ENCODE measurements around the gene SELENOI. TPM values are rescaled to one million over a fixed set of nuclear protein-coding genes. Genes with fewer than 3 reads are reported as not detected.

Gene SELENOI
- polyA plus RNA-seq, 1 donor (not counting 4 experiments of a cell fraction or from before 2014, with no cell fraction given), result 38.1 TPM

DNA sequence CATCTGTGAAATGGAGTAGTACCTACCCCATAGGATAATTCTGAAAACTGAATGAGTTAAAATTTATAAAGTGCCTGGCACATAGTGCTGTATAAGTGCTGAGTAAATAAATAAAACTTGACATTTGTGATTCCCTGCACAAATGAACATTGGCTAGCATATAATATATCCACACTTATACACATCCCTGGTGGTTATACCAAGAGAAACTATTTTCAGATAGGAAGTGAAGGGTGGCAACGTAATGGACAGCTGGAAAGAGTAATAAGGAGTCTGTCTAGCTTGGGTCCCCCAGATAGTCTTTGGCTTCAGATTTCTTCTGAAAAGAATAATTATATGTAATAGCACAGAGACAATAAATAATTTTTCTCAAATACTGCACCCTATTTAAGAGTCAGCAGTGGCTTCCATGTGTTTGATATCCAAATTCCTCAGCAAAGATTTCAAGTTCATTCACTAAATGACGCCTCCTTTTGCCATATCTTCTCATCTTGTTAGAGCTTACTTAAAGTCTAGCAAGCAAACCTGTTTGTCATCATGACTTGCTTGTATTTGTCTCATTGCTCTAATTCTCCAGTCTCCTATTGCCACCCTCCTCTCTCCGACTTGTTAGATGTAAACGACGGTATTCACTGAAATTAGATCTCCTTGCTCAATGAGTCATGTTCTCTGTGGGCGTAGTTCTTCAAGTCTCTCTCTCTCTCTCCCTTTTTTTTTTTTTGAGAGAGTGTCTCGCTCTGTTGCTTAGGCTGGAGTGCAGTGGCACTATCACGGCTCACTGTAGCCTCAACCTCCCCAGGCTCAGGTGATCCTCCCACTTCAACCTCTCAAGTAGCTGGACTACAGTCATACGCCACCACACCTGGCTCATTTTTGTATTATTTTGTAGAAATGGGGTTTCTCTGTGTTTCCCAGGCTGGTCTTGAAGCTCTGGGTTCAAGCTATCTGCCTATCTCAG, 9.4 kb downstream of the SELENOI start:
- Histone ChIP-seq H3K9ac (ENCODE audit: control insufficient read depth, extremely low read depth, insufficient read depth, low read length) (peak overlapping the region; percentile 61), H3K4me3 (ENCODE audit: control insufficient read depth in 2 of 3, extremely low read depth in 1 of 3, insufficient read depth in 2 of 3, low read depth in 1 of 3, low read length in 3 of 3) (peak overlapping the region in 2 of 3 experiments; percentile 22 to 41), H3K27ac (ENCODE audit: control insufficient read depth, insufficient read depth, low read length) (peak overlapping the region; percentile 81), H3K79me2 (ENCODE audit: control insufficient read depth, insufficient read depth, low read length) (peaks cover 87% of the 10 kb centered on the region), H3K36me3 (ENCODE audit: control insufficient read depth in 2 of 2, extremely low read depth in 1 of 2, insufficient read depth in 2 of 2, low read length in 2 of 2) (peaks cover 0 to 2% of the 10 kb centered on the region in 2 experiments), H3K27me3 (ENCODE audit: control insufficient read depth, extremely low read depth, insufficient read depth, low read length) (no peaks in the 10 kb centered on the region), H3K9me3 (ENCODE audit: control insufficient read depth, low read depth, low read length) (no peaks in the 10 kb centered on the region), H3K9me1 (ENCODE audit: control insufficient read depth, extremely low read depth, insufficient read depth, low read length) (no peaks in the 10 kb centered on the region), H3K4me1 (ENCODE audit: control insufficient read depth, extremely low read depth, insufficient read depth, low read length) (peaks cover 53% of the 10 kb centered on the region), H2AFZ (ENCODE audit: control insufficient read depth, low read length) (no peak overlapping the region), H4K20me1 (ENCODE audit: control insufficient read depth, extremely low read depth, insufficient read depth, low read length) (no peaks in the 10 kb centered on the region), H3K4me2 (ENCODE audit: control insufficient read depth, extremely low read depth, insufficient read depth, low read depth, low read length) (peak overlapping the region; percentile 75)
- dilution Hi-C loops (cut with MboI; ENCODE audit: extremely low pct_ligation_motif_present, low sequenced_read_pairs), result no loop called here
- FAIRE-seq (peak; percentile 80), DNase-seq (ENCODE audit: low read depth, low spot score) (peak; percentile 83)
- TF ChIP-seq EZH2 (IDR thresholded peaks at IDR 0.05; ENCODE audit: low read length), result no peak
- TF ChIP-seq, protein P1, sequence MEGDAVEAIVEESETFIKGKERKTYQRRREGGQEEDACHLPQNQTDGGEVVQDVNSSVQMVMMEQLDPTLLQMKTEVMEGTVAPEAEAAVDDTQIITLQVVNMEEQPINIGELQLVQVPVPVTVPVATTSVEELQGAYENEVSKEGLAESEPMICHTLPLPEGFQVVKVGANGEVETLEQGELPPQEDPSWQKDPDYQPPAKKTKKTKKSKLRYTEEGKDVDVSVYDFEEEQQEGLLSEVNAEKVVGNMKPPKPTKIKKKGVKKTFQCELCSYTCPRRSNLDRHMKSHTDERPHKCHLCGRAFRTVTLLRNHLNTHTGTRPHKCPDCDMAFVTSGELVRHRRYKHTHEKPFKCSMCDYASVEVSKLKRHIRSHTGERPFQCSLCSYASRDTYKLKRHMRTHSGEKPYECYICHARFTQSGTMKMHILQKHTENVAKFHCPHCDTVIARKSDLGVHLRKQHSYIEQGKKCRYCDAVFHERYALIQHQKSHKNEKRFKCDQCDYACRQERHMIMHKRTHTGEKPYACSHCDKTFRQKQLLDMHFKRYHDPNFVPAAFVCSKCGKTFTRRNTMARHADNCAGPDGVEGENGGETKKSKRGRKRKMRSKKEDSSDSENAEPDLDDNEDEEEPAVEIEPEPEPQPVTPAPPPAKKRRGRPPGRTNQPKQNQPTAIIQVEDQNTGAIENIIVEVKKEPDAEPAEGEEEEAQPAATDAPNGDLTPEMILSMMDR (optimal IDR thresholded peaks at IDR 0.05 in 1 of 3, IDR thresholded peaks at IDR 0.05 in 1 of 3, conservative IDR thresholded peaks at IDR 0.05 in 1 of 3; ENCODE audit: extremely low read depth in 1 of 3, insufficient read depth in 2 of 3, low read length in 3 of 3), result no peak

DNA sequence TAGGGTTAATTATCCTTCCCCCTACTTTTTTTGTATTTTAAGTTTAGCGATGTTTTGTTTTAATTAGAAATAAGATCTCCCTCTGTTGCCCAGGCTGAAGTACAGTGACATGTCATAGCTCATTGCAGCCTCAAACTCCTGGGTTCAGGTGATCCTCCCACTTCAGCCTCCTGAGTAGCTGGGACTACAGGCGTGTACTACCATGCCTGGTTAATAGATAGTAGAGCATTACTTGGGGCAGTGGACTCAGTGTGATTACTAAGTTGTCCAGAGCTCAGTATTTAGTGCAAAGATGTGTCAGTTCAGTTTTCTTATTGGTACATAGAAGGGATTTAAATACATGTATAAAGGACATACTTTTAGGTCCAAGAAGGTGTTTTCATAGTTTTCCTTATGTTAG, 10.2 kb downstream of the SELENOI start:
- Histone ChIP-seq H3K4me3 (ENCODE audit: control insufficient read depth in 2 of 3, extremely low read depth in 1 of 3, insufficient read depth in 2 of 3, low read depth in 1 of 3, low read length in 3 of 3) (no peak overlapping the region), H3K4me1 (ENCODE audit: control insufficient read depth, extremely low read depth, insufficient read depth, low read length) (peaks cover 53% of the 10 kb centered on the region), H3K27me3 (ENCODE audit: control insufficient read depth, extremely low read depth, insufficient read depth, low read length) (no peaks in the 10 kb centered on the region), H3K9me1 (ENCODE audit: control insufficient read depth, extremely low read depth, insufficient read depth, low read length) (no peaks in the 10 kb centered on the region), H3K9ac (ENCODE audit: control insufficient read depth, extremely low read depth, insufficient read depth, low read length) (peak overlapping the region; percentile 61), H4K20me1 (ENCODE audit: control insufficient read depth, extremely low read depth, insufficient read depth, low read length) (no peaks in the 10 kb centered on the region), H3K9me3 (ENCODE audit: control insufficient read depth, low read depth, low read length) (no peaks in the 10 kb centered on the region), H3K79me2 (ENCODE audit: control insufficient read depth, insufficient read depth, low read length) (peaks cover 86% of the 10 kb centered on the region), H3K4me2 (ENCODE audit: control insufficient read depth, extremely low read depth, insufficient read depth, low read depth, low read length) (peak overlapping the region; percentile 75), H3K27ac (ENCODE audit: control insufficient read depth, insufficient read depth, low read length) (peak overlapping the region; percentile 81), H3K36me3 (ENCODE audit: control insufficient read depth in 2 of 2, extremely low read depth in 1 of 2, insufficient read depth in 2 of 2, low read length in 2 of 2) (peaks cover 0 to 2% of the 10 kb centered on the region in 2 experiments), H2AFZ (ENCODE audit: control insufficient read depth, low read length) (no peak overlapping the region)
- dilution Hi-C loops (cut with MboI; ENCODE audit: extremely low pct_ligation_motif_present, low sequenced_read_pairs), result no loop called here
- FAIRE-seq (no peak), DNase-seq (ENCODE audit: low read depth, low spot score) (no peak)
- TF ChIP-seq EZH2 (IDR thresholded peaks at IDR 0.05; ENCODE audit: low read length), result no peak
- TF ChIP-seq, protein P1 (optimal IDR thresholded peaks at IDR 0.05 in 1 of 3, IDR thresholded peaks at IDR 0.05 in 1 of 3, conservative IDR thresholded peaks at IDR 0.05 in 1 of 3; ENCODE audit: extremely low read depth in 1 of 3, insufficient read depth in 2 of 3, low read length in 3 of 3), result no peak

All from keratinocyte (primary cell).